Neuron (in vitro differentiated cells): ENCODE measurements around the gene MED16.
A peak's percentile ranks its signal among the peaks of the same experiment; 100 is the strongest.
"Not testable (repeated sequence)": the region's sequence is repeated elsewhere in the genome, so short reads cannot be mapped to it uniquely, and the experiment has no call there.

ENCODE experiments used
- H2AFZ ChIP-seq: one replicate; pipeline ENCODE4 v1.6.1; 2013; ENCODE audit warnings: low read depth, mild to moderate bottlenecking, inconsistent platforms, low read length, moderate library complexity
- H3K27me3 ChIP-seq: one replicate; pipeline ENCODE4 v1.6.1; 2013; ENCODE audit warnings: low read length; ENCODE audit not compliant: insufficient read depth
- H3K36me3 ChIP-seq: one replicate; pipeline ENCODE4 v1.6.1; 2013; ENCODE audit warnings: low read length; ENCODE audit not compliant: insufficient read depth
- H3K4me1 ChIP-seq: one replicate; pipeline ENCODE4 v1.6.1; 2013; ENCODE audit warnings: low read length; ENCODE audit not compliant: insufficient read depth
- H3K4me3 ChIP-seq: 2 replicates; pipeline ENCODE4 v1.5.1; 2013; ENCODE audit warnings: mild to moderate bottlenecking, low read length, moderate library complexity
- H3K9me3 ChIP-seq: one replicate; pipeline ENCODE4 v1.6.1; 2013; ENCODE audit warnings: low read length

MED16 gene

DNA sequence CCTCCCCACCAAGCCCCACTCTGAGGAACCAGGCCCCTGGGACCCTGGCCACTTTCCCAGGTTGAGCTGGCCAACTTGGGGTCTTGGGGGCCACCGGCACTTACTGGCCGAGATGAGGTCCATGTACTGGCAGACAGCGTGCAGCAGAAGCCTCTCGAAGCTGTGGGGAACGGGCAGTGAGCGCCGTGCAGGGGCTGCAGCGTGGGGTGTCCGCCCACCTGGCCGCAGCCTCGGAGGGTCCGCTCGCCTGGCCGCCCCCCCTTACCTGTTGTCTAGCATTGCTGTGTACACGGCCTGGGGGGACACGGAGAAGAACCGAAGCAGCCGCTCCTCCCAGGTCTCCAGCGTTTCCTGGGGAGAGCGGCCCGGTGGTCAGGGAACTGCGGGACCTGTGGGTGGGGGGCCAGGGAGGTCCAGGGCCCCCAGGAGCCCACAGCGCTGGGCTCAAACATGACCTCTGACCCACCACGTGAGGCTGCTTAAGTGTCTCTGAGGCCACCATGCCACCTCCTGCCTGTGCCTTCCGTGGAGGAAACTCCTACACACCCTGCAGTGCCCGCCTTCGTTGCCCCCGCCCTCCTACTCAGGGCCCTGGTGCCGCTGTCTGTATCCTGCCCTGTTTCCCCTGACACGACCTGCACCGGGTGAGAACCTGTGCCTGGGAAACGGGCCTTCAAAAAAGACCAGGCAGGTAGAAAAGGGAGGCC is 6.5 kb upstream of the MED16 start:
- no peaks in the 10 kb centered on the region for H3K27me3 ChIP-seq
- H3K36me3 ChIP-seq: peaks cover 27% of the 10 kb centered on the region
- no peak overlapping the region for H3K4me3 ChIP-seq
- no peak overlapping the region for H2AFZ ChIP-seq
- peaks cover 7% of the 10 kb centered on the region for H3K4me1 ChIP-seq
- no peaks in the 10 kb centered on the region for H3K9me3 ChIP-seq

DNA sequence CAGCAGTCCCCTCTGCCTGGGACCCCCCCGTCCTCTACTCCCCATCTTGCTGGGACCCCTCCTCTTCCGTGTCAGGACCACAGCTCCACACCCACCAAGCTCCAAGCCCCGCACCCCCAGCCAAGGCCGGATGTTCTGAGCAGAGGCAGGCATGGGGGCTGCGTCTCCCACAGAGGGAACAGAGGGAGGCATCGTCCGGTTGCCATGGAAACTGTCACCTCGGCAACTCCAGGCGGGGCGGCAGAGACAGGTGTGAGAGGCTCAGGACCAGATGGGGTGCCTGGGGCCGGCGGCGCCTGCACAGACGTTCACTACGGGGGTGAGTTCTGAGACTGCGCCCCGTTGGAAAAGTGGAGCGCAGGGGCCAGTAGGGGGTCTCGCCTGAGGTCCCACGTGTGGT is 5.7 kb upstream of the MED16 start:
- H3K36me3 ChIP-seq: peaks cover 27% of the 10 kb centered on the region
- H3K4me3 ChIP-seq: no peak overlapping the region
- H3K27me3 ChIP-seq: no peaks in the 10 kb centered on the region
- H3K4me1 ChIP-seq: peaks cover 7% of the 10 kb centered on the region
- H3K9me3 ChIP-seq: no peaks in the 10 kb centered on the region
- H2AFZ ChIP-seq: no peak overlapping the region

DNA sequence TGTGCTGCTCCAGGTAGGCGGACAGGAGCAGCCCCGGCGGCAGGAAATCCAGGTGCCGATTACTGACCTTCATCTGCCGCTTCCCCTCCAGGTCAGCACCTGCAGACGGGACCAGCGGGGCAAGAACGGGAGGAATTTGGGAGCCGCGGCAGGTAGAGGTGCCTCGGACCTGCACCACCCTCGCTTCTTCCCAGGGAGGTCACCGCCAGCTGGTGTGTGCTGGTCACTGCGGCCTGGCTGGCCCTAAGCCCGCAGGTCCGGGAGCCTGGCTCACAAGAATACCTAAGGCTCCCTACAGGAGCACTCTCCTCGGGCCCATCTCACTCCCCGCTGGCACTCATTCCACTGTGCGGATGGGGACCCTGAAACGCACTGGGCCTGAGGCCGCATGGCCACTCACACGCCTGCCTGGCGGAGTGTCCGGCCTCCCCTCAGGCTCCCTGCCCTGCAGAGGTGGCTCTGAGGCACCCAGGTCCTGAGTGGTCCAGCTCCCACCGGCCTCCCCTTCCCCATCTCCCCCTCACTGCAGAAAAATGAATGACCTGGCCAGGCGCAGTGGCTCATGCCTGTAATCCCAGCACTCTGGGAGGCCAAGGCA is 4.6 kb upstream of the MED16 start:
- Histone ChIP-seq H3K4me1 (peaks cover 7% of the 10 kb centered on the region), H3K4me3 (no peak overlapping the region), H3K9me3 (no peaks in the 10 kb centered on the region), H2AFZ (no peak overlapping the region), H3K36me3 (peaks cover 27% of the 10 kb centered on the region), H3K27me3 (no peaks in the 10 kb centered on the region)

DNA sequence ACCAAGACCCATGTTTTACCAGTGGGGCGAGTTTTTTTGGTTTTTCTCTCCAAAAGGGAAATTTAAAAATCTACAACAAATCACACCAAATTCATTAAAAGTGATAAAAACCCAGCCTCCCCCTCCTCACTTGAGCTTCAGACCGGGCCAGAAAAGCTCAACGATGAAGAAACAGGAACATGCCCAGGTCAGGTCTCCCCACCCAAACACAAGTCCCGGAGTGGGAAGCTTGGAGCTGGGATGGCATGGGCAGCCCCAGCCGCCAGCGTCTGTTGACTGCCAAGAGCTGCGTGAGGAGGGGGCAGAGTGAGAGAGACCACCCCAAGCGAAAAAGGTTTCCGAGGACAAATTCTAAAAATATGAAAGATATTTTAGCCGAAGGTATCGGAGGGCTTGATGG is 4.0 kb upstream of the MED16 start:
- Histone ChIP-seq H3K4me3 (no peak overlapping the region), H3K36me3 (peaks cover 25% of the 10 kb centered on the region), H3K4me1 (peaks cover 10% of the 10 kb centered on the region), H2AFZ (no peak overlapping the region), H3K27me3 (no peaks in the 10 kb centered on the region), H3K9me3 (no peaks in the 10 kb centered on the region)

DNA sequence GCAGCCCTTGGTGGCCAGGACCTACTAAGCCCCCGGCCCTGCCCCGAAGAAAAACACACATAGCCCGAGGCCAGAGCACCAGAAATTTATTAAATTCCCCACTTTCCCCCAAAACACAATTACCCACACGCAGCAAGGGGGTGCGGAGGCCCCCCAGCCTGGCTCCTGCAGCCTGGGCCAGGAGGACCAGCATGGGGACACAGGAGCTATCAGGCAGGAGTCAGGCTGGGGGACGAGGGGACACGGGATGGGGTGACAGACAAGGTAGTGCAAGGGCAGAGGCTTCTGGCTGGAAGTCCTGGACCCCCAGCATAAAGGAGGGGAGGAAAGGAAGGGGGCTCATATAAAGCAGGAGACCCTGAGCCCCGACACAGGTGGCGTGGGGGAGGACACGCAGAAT is 3.4 kb upstream of the MED16 start:
- Histone ChIP-seq H3K9me3 (no peaks in the 10 kb centered on the region), H2AFZ (no peak overlapping the region), H3K4me1 (peaks cover 12% of the 10 kb centered on the region), H3K27me3 (no peaks in the 10 kb centered on the region), H3K36me3 (peaks cover 22% of the 10 kb centered on the region), H3K4me3 (no peak overlapping the region)

DNA sequence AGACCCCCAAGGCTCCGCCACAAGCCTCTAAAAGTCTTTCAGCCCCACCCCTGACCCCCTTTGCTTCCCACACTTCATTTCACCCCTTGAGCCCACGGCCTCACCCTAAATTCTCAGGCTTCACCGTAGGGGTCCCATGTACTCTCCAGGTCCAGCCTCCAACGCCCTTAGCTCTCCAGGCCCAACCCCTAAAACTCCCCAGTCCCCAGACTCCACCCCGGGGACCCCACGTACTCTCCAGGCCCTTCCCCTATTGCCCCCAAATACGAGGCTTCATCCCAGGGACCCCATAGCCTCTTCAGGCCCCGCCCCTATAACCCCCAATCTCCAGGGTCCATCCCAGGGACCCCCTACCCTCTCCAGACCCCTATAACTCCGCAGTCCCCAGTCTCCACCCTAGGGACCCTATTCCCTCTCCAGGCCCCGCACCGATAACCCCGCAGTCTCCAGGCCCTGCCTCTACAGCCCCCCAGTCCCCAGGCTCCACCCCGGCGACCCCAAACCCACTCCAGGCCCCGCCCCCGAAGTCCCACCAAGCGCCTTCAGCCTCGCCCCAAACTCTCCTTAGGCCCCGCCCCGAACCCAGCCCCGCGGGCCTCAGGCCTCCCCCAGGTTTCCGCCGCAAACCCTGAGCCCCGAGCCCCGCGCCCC is 619 bp downstream of the MED16 start:
- peaks cover 5% of the 10 kb centered on the region for H3K4me1 ChIP-seq
- H3K9me3 ChIP-seq: no peaks in the 10 kb centered on the region
- H2AFZ ChIP-seq: no peak overlapping the region
- H3K36me3 ChIP-seq: peaks cover 40% of the 10 kb centered on the region
- no peaks in the 10 kb centered on the region for H3K27me3 ChIP-seq
- H3K4me3 ChIP-seq: peak overlapping the region; percentile 98

DNA sequence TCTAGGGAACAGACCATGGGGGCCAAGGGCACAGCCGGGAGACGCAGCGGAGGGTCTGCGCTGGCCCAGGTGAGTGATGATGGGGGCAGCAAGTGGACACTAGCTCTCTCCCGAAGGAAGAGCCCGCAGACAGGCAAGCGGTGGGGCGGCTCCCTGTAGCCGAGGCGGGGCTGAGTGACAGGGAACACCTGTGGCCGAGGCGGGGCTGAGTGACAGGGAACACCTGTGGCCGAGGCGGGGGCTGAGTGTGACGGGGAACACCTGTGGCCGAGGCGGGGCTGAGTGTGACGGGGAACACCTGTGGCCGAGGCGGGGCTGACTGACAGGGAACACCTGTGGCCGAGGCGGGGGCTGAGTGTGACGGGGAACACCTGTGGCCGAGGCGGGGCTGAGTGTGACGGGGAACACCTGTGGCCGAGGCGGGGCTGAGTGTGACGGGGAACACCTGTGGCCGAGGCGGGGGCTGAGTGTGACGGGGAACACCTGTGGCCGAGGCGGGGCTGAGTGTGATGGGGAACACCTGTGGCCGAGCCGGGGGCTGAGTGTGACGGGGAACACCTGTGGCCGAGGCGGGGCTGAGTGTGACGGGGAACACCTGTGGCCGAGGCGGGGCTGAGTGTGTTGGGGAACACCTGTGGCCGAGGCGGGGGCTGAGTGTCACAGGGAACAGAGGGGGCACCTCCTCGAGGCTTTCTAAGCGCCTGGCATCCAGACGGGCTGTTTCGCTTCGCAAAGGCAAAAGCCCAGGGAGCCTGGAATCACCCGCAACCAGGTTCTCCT is 1.4 kb downstream of the MED16 start:
- not testable (repeated sequence) for H3K27me3 ChIP-seq, H3K4me1 ChIP-seq, H3K9me3 ChIP-seq, H2AFZ ChIP-seq
- Histone ChIP-seq H3K36me3 (peaks cover 35% of the 10 kb centered on the region), H3K4me3 (peak overlapping the region; percentile 98)

DNA sequence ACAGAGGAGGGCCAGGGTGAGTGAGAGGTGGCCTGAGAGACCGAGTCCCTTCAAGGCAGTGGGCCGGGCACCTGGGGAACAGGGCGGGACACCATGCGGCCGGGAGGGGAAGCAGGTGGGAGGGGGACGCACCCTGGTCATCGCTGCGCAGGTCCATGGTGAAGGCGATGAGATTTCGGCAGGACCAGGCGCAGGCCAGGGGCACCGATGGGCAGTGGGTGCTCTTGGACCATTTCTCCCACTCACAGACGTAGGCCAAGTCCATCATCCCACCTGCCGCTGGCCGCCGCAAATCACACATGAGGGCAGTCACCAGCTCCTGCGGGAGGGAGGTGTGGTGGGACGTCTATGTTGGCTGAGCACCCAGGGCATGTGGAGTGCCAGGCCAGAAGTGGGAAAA is 2.2 kb downstream of the MED16 start:
- Histone ChIP-seq H3K27me3 (no peaks in the 10 kb centered on the region), H3K9me3 (no peaks in the 10 kb centered on the region), H3K4me1 (peaks cover 5% of the 10 kb centered on the region), H3K36me3 (peaks cover 37% of the 10 kb centered on the region), H2AFZ (no peak overlapping the region), H3K4me3 (no peak overlapping the region)

DNA sequence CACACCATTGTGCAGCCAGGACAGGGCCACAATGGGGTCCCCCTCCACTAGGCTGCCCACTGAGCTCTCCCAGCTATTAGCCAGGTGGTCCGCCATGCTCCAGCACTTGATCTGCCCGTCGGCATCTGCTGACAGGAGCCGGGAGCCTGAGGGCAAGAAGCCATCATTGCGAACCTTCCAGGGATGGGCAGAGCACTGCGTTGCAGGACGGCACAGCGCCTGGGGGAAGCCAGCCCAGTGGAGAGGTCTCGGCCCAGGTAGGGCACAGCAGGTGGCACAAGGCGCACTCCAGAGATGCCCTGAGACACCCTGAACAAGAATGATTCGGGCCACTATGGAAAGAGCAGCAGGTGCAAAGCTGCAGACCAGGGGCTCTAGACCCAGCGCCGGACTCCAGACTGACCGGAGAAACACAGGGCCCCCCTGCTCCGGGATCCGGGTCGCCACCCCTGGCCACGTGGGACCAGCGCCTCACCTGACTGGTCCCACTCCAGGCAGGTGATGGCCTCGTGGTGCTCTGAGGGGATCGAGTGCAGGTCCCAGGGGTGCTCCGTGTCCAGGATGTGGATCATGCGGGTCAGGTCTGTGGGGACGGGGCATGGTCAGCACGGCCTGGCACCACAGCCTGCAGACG is 3.2 kb downstream of the MED16 start:
- H3K27me3 ChIP-seq: no peaks in the 10 kb centered on the region
- no peak overlapping the region for H2AFZ ChIP-seq
- no peaks in the 10 kb centered on the region for H3K9me3 ChIP-seq
- no peak overlapping the region for H3K4me3 ChIP-seq
- H3K4me1 ChIP-seq: peaks cover 5% of the 10 kb centered on the region
- H3K36me3 ChIP-seq: peaks cover 45% of the 10 kb centered on the region

DNA sequence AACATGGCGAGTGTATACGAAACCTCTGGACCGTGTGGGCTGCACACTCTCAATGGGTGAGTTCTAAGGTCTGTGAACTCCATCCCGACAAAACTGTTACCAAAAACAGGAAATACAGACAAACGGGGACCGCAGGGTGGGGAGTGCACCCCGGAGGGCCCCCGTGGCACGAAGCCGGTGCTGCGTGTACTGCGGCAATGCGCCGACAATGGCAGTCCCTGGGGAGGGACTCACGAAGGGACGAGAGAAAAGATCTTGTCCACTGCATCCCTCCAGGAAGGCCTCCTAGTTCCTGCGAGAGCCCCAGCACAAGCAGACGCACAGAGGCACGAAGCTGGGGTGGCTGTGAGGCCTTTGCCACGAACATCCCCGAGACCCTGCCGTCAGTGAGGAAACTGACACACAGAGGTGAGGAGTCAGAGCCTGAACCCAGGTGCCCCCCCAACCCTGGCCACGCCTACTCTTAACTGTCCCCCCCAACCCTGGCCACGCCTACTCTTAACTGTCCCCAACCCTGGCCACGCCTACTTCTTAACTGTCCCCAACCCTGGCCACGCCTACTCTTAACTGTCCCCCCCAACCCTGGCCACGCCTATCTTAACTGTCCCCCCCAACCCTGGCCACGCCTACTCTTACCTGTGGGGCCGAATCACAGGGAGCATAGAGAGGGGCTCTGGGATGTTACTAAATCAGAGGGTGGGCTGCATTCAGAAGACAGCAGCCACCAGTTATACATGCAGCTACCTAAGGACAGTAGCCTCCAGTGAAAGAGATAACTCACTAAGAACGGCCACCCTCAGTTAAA is 4.2 kb downstream of the MED16 start:
- no peak overlapping the region for H3K4me3 ChIP-seq
- H3K9me3 ChIP-seq: no peaks in the 10 kb centered on the region
- H3K36me3 ChIP-seq: peaks cover 55% of the 10 kb centered on the region
- peaks cover 5% of the 10 kb centered on the region for H3K4me1 ChIP-seq
- no peaks in the 10 kb centered on the region for H3K27me3 ChIP-seq
- H2AFZ ChIP-seq: no peak overlapping the region

DNA sequence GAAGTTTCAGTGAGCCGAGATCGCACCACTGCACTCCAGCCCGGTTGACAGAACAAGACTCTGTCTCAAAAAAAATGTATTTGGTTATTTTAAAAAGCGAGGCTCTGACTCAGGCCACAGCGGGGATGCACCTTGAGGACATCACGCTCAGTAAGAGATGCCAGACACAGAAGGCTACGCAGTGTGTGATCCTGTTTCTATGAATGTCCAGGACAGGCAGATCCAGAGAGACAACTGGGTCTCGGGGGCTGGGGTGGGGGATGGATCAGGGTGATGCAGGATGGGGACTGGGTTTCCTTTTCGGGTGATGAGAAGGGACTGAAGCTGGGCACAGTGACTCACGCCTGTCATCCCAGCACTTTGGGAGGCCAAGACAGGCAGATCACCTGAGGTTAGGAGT is 5.4 kb downstream of the MED16 start:
- Histone ChIP-seq H3K27me3 (no peaks in the 10 kb centered on the region), H3K9me3 (no peaks in the 10 kb centered on the region), H3K4me1 (peaks cover 5% of the 10 kb centered on the region), H3K36me3 (peaks cover 66% of the 10 kb centered on the region), H3K4me3 (no peak overlapping the region), H2AFZ (no peak overlapping the region)

DNA sequence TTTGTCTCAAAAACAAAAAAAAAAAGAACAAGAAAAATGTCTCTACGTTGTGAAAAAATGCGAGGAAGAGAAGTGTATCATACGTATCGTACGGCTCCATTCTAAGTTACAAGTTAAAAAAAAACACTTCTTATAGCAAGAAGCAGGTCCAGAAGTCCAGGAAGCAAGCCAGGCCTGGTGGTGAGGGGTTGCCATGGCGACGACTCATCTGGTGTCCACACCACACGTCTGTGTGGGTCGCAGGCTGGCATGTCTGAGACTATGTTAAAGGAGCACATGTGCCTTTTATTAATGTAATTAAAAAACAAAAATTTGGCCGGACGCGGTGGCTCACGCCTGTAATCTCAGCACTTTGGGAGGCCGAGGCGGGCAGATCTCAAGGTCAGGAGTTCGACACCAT is 5.9 kb downstream of the MED16 start:
- no peak overlapping the region for H3K4me3 ChIP-seq
- no peak overlapping the region for H2AFZ ChIP-seq
- H3K4me1 ChIP-seq: peaks cover 3% of the 10 kb centered on the region
- peaks cover 71% of the 10 kb centered on the region for H3K36me3 ChIP-seq
- H3K9me3 ChIP-seq: no peaks in the 10 kb centered on the region
- no peaks in the 10 kb centered on the region for H3K27me3 ChIP-seq
